ENCODE results near the gene KIAA1210.

KIAA1210 gene

DNA sequence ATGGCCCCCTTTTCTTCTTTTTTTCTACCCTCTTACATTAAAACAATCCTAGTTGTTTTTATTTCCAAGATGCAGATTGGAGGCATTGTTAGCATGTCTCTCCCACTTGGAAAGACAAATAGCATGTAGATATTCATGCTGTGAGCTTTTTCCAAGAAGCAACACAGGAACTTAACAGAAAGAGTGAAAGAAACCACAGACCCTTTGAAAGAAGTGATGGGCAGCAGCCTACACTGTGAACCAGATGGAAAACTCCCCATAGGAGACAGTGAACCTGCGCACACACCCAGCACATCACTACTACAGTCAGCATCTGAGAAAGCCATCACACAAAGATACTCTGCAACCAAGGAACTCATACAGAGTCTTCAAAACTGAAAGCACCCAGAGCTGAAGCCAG is 37.0 kb downstream of the KIAA1210 start:
- no peak for DNase-seq (ENCODE audit: low spot score)

DNA sequence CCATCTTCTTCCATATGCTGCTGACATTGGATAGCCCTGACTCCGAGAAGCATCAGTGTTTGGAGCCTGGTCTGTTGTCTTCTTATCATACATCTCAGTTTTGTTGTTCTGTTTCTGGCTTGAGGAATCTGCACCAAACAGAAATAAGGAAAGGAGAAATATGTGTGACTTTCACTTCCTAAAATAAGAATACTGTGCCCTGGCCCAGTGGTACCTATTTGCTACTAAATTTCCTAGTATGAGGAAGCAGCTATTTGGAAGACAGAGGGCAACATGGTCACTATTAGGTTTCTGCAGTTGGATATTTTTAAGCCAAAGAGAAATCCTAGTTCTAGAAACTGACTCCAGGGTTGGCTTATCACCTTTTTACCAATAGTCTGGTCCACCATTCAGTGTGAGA is 38.0 kb downstream of the KIAA1210 start:
- no peak for DNase-seq (ENCODE audit: low spot score)

DNA sequence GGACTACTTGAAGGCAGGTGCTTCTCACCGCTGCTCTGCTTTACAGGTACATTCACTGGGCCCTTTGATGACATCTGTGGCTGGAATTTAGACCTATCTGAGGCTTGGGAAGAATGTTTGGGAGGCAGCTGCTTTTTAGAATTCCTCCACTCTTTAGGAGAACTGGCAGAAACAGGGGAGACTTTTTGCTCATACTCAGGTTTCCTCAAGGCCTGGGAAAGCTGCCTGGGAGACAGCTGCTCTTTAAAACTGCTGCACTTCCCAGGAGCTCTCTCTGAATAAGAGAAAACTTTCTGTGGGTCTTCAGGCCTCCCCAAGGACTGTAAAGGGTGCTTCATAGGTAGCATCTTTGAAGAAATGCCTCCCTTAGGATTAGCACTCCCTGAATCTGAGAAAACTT is 40.5 kb downstream of the KIAA1210 start:
- no peak for DNase-seq (ENCODE audit: low spot score)

DNA sequence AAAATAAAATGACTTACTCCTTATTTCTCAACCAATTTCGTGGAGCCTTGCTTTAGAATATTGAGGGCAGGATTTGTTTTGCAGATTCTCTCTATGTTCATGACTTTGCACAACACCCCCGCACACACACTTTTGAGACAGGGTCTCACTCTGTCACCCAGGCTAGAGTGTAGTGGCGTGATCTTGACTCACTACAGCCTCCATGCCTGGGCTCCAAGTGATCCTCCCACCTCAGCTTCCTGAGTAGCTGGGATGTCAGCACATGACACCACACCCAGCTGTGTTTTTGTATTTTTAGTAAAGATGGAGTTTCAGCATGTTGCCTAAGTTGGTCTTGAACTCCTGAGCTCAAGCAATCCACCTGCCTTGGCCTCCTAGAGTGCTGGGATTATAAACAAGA is 42.8 kb downstream of the KIAA1210 start:
- no peak for DNase-seq (ENCODE audit: low spot score)

DNA sequence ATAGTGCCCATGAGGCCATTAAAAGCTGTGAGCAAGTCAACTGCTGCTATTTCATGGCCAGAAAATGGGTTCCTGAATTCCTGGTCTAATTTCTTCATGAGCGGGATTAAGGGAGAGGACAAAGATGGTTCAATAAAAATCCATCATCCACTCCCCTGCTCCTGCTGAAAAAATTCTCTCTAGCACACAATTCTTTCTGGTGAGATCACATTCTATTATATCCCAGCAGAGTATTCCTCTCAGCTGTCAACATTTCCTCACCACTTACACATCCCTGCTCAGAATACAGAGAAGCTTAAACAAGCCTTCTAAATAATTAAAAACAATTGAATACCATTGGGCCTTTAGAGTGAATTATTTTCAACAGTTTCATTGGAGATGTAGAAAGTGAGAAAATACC is 45.3 kb downstream of the KIAA1210 start:
- no peak for DNase-seq (ENCODE audit: low spot score)

DNA sequence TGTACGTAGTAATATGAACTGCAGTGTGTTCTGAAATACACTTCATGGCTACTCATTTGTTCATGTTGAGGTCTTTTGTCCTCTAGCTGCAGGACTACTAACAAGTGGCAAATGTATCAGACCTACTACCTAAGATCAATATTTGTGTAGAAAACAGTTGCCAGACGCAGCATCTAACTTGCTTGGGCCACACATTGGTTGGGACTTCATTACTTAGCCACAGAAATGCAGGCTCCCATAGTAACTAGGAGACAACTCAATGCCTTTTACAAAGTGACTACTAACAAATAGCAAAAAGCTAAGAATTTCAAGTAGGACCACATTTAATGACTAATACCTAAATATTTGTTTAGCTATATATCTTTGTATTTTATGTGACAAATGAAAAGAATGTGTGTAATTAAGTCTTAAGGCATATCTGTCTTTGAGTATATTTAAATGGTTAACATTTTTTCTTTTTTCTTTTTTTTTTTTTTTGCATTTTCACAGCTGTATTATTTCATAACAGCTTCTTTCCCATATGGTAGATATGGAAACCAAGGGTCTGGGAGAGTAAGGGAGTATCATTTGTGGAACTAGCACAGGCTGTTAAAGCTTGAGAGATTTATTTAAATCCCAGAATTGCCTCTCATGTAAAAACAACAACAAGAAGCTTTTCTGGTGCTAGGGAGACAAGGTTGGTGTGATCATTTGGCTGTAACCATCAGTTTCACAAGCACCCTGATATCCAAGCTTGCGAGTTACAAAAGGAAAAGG is 52.2 kb downstream of the KIAA1210 start:
- DNase-seq (ENCODE audit: low spot score) = no peak

DNA sequence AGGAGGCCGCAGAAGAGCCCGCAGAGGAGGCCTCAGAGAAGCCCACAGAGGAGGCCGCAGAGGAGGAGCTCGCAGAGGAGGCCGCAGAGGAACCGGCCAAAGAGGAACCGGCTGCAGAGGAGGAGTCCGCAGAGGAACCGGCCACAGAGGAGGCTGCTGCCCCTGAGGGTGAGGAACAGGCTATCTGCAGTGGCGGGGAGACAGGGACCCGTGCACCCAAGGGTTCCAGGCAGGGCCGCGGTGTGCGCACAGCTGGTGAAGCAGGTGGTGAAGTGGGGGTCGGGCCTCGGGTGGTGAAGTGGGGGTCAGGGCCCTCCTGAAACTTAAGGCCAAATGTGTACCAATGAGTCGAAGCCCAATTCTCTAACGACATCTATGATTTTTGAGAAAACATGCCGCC is 53.7 kb downstream of the KIAA1210 start:
- DNase-seq (ENCODE audit: low spot score) = no peak

DNA sequence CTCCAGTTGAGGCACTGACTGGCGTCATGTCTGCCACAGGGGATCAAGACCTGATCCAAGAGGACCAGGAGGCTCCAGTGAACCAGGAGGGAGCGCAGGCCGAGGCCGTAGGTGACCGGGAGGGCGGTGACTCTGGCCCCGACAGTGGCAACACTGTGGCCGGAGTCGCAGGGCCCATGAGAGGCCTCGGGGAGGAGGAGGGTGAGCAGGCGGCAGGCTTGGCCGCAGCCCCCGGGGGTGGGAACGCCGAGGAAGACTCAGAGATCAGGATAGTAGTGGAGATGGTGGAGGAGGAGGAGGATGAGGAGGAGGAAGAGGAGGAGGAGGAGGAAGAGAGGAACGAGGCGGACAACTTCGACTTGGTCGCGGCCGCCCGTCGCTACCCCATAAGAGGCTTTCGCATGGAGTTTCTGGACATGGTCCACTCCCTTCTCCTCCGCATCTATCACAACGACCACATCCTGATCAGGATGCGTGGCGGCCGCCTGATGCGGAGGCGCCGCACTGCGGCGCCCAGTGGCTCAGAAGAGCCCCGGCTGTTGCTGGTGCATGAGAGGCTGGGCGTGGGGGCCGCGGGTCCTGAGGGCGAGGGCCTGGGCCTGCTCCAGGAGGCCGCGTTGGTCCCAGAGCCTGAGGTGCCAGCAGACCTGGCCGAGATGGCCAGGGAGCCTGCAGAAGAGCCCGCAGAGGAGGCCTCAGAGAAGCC is 54.3 kb downstream of the KIAA1210 start:
- no peak for DNase-seq (ENCODE audit: low spot score)

DNA sequence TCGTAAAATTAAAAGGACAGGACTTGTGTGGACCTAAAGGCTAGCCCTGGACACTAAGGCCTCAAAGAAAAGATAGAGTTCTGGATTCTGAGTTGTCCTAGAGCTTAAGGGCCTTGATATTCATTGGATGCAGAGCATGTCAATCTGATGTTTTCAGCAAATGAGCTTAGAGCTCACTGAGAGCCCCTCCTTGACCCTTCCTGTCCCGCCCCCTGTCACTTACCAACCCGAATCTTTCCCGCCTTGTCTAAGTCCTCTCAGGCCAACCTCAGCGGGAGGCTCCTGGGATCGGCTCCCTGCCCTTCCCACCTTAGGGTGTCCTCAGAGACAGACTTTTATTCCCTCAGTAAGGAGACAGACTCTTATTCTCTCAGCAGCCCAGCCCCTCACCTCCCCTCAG is 54.9 kb downstream of the KIAA1210 start, which contains the start of gene CT47C1:
TSS of gene CT47C1 (plus strand) at position 250 of the 400 bp plus-strand sequence. CDS start 233 bp downstream, outside the sequence.
- DNase-seq (ENCODE audit: low spot score) = no peak

DNA sequence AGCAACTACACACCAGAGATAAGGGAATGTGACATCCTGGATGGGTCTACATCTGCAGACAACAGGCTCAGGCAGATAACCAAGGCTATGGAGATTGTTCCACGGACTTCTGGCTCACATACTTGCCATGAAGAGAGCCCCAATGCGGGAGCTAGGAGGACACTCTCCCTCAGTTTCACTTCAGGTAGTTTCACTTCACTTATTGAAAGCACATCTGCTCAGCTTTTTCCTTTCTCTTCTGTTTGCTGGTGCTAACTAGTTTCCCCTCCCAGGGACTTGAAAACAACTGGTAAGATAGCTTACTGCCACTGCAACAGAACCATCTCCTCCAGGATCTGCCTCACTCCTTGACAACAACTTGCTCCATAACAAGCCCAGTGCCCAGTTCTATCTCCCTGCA is 56.2 kb downstream of the KIAA1210 start:
- peak; percentile 2 for DNase-seq (ENCODE audit: low spot score)

DNA sequence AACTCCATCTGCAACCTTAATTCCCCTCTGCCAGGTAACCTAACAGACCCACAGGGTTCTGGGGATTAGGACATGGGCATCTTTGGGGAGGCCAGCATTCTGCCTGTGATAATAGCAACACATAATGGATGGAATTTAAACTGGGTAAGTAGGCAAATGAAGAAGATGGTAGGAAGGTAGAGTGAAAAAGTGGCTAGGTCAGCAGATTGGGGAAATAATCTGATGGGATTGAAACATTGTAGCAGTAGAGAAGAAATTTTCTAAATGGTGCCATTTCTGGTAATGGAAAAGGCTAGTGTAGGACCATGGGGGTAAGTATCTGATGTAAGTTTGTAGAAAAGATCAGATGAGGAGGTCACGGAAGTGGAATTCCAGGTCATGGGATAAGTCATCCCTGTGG is 57.9 kb downstream of the KIAA1210 start:
- DNase-seq (ENCODE audit: low spot score) = no peak

DNA sequence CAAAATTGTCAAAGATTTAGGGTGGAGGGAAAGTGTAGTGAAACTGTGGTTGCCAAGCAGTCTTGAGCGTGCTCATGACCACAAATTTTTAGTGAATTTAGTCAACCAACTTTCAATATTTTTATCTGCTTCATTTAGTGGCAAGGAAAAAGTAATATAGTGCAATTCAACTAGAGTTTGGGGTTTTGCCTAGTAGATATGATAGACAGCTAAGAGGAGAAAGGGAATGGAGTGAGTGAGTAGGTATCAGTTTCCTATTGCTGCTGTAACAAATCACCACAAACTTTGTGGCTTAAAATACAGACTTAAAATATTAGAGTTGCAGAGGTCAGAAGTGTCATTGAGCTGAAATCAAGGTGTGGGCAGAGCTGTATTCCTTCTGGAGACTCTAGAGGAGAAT is 58.5 kb downstream of the KIAA1210 start:
- DNase-seq (ENCODE audit: low spot score) = no peak

DNA sequence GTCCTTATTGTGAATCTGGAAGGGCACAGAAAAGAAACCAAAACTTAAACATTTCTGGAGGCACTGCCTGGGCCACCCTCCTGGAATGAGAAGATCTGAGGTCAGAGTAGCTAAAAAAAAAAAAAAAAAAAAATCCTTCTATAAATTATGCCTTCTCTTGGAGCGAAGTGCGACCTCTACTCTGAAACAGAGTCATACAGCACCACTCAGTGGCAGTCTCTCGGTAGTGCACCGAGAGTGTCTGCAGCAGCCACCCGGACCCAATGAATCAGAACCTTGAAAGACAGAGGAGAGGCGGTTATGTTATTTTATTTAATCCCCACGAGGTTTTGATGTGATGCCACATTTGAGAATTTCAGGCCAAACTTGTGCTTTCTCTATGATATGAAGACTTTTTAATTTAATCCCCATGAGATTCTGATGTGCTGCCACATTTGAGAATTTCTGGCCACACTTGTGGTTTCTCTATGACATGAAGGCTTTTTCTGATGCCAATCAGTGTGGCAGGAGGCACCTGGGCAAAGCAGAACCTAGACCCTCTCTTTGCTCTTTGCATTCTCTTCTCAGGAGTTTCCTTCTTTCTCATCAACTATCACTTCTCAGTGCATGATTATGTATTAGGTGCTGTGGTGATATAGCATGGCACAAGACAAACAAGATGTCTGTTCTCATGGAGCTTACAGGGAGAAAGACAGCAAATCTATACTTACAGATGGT is 60.4 kb downstream of the KIAA1210 start:
- DNase-seq (ENCODE audit: low spot score) = peak; percentile 67

DNA sequence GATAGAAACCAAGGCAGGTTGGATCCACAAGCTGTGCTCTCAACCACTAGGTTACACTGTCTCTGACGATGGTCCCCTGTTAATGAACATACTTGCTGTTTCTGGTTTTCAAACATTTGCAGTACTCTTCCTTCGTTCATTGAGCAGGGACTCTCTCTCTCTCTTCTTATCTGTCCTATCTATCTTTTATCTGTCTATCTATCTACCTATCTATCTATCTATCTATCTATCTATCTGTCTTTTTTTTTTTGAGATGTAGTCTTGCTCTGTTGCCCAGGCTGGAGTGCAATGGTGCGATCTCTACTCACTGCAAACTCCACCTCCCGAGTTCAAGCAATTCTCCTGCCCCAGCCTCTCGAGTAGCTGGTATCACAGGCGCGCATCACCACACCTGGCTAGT is 64.2 kb downstream of the KIAA1210 start:
- DNase-seq (ENCODE audit: low spot score) = no peak

DNA sequence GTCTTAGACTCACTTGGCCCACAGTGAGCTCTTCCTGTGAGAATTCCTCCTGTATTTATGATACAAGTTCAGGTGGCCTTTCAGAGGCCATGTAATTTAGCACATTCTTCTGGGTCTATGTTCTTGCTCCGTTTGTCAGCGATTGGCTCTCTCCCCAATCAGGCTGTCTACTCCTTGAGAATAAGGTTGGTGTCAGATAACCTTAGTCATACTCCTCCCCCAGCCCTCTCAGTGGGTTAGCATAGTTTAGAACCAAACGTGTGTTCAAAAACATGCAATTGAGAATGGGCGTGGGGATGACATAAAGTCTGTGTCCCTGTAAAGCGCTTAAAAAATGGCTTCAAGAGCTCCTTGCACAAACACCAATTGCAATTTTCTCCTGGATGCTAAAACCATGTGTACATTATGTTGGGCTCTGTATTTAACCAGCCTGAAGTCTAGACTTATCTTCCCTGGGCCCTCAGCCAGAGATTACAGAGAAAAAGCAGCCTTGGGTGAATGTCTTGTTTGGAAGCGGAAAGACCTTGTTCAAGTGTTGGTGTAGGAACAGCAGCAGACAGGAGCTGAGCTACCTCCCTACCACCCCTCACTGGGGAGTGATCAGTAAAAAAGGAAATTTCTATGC is 64.8 kb downstream of the KIAA1210 start:
- DNase-seq (ENCODE audit: low spot score) = no peak

DNA sequence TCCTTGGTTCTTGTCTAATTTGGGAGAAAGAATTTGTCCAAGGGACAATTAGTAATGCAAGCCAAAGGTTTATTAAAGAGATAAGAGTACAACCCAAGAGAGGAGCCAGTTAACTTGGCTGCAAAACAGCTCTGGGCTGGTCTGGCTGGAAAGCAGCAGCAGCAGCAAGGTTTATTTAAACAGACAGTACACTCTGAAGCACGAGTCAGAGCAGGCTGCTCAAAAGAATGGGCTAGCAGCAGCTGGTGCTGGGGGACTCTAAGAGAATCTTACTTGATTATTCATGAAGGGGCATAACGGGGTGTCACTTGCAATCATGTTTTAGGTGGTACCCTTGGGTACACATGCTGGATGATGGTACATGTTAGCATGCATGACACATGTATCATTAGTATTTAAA is 71.9 kb downstream of the KIAA1210 start:
- DNase-seq (ENCODE audit: low spot score) = no peak

DNA sequence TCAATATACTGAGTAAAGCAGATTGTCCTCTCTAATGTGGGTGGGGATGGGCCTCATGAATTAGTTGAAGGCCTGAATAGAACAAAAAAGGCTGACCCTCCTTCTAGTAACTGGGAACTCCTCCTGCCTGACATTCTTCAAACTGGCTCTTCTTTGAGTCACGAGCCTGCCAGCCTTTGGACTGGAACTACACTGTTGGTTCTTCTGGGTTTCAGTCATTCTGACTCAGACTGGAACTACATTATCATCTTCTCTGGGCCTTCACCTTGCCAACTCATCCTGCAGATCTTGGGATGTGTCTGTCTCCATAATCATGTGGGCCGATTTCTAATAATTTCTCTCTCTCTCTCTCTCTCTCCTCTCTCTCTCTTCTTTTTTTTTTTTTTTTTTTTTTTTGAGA is 81.7 kb downstream of the KIAA1210 start:
- DNase-seq (ENCODE audit: low spot score) = no peak

DNA sequence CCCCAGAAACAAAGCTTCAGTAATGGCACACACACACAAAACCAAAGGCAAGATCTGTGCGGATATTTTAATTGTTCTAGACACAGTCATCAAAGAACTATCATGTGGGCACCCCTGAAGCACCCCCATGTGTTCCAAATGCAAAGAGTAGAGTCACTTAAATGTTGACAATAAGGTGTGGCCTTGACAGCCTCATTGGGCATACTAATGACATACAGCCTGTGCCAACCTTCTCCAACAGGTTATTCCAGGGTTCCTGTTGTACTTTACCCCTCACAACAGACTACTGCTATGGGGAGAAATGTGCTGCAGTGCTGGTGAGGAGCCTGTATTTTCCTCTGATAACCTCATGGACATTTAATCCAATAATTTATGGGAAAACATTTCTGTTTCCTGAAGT is 84.6 kb downstream of the KIAA1210 start:
- DNase-seq (ENCODE audit: low spot score) = no peak

DNA sequence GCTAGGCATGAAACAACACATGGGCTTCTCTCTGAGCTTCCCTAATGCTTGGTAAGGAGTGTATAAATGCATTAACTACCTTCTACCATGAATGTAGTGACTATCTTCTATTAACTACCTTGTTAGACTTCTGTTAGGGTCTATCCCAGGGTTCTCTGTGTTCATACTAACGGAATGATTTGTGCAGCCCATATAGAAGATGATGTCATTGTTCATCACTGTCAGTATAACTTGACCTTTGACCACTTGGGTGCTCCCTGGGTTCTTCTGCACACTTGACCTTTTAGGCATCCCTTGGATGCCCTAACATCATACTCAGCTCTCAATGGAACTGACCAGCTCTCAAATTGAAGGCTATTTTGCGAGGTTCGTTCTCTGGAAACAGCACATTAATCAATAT is 85.6 kb downstream of the KIAA1210 start:
- DNase-seq (ENCODE audit: low spot score) = no peak

DNA sequence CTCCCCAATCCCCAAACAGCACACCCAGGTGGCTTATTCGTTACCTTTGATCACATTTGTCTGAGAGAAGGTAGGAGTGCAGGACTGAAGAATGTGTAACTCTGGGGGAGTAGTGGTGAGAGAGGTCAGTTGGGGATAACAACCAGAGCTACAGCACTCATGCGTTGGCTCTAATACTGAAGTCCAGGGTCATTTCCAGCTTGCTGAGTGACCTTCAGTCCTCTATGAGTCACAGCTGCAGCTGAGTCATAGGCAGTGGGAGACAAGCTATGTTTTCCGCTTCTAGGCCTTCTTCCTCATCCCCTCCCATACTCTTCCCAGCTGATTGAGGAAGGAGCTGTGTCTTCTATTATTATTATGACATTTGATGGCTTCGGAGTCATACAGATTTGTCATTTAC is 86.4 kb downstream of the KIAA1210 start:
- no peak for DNase-seq (ENCODE audit: low spot score)

DNA sequence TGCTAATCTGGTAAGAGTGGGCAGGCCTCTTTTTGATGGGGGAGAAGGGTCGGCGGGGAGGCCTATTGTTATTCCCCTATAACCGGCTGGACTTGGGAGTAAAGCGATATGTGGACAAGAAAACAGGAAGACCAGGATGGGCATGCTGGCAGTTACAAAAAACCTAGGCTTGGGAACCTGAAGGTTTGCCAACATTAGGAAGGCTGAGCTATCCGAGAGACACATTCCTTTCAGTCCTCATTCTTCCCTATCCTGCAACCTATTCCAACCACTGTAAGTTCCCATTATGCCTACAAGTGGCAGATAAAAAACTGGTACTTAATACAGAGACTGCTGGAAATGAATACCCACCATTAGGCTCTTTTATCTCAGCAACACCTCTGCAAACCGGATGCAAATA is 87.2 kb downstream of the KIAA1210 start:
- DNase-seq (ENCODE audit: low spot score) = no peak

All from Ammon's horn (tissue), 1 donor.